H9 (cell line): ENCODE data around the gene FARS2. TPM values are rescaled to one million over a fixed set of nuclear protein-coding genes. Genes with fewer than 3 reads are reported as not detected.

Source experiments
- DNase-seq: peaks from one replicate; pipeline ENCODE4 v3.0.0-alpha.2; 2017
- H2AFZ ChIP-seq: one replicate; pipeline ENCODE4 v1.6.1; 2013; ENCODE audit warnings: mild to moderate bottlenecking, low read length, control low read depth, moderate library complexity
- H2AK5ac ChIP-seq: 2 replicates; pipeline ENCODE4 v1.6.1; 2013; ENCODE audit warnings: low read length, control low read depth, mixed read lengths; ENCODE audit not compliant: insufficient read length
- H2BK120ac ChIP-seq: one replicate; pipeline ENCODE4 v1.6.1; 2013; ENCODE audit warnings: low read depth, mild to moderate bottlenecking, low read length, control low read depth, inconsistent platforms; ENCODE audit not compliant: poor library complexity, severe bottlenecking
- H2BK12ac ChIP-seq: 2 replicates; pipeline ENCODE4 v1.6.1; 2013; ENCODE audit warnings: low read length, control low read depth, mixed read lengths, low read depth; ENCODE audit not compliant: insufficient read length
- H2BK15ac ChIP-seq: 2 replicates; pipeline ENCODE4 v1.6.1; 2013; ENCODE audit warnings: low read depth, low read length, control low read depth
- H2BK20ac ChIP-seq: one replicate; pipeline ENCODE4 v1.6.1; 2013; ENCODE audit warnings: low read depth, mild to moderate bottlenecking, low read length, control low read depth, inconsistent platforms; ENCODE audit not compliant: poor library complexity, severe bottlenecking
- H2BK5ac ChIP-seq: 2 replicates; pipeline ENCODE4 v1.6.1; 2013; ENCODE audit warnings: low read length, control low read depth, mixed read lengths; ENCODE audit not compliant: insufficient read length
- H3K14ac ChIP-seq: 2 replicates; pipeline ENCODE4 v1.6.1; 2013; ENCODE audit warnings: low read length, control low read depth; ENCODE audit not compliant: insufficient read depth
- H3K18ac ChIP-seq: 2 replicates; pipeline ENCODE4 v1.6.1; 2013; ENCODE audit warnings: low read depth, mild to moderate bottlenecking, mixed read lengths, low read length, control low read depth; ENCODE audit not compliant: insufficient read length
- H3K23ac ChIP-seq: 2 replicates; pipeline ENCODE4 v1.6.1; 2013; ENCODE audit warnings: low read length, control low read depth, mixed read lengths, low read depth; ENCODE audit not compliant: insufficient read length
- H3K23me2 ChIP-seq: 2 replicates; pipeline ENCODE4 v1.6.1; 2013; ENCODE audit warnings: low read depth, mild to moderate bottlenecking, mixed read lengths, low read length, control low read depth; ENCODE audit not compliant: insufficient read length, poor library complexity, severe bottlenecking
- H3K27ac ChIP-seq: 2 replicates; pipeline ENCODE4 v1.5.1; 2013; ENCODE audit warnings: low read length, control low read depth, mixed read lengths, low read depth; ENCODE audit not compliant: insufficient read length
- H3K27me3 ChIP-seq: 2 replicates; pipeline ENCODE4 v1.6.1; 2013; ENCODE audit warnings: low read length, control low read depth, inconsistent platforms; ENCODE audit not compliant: insufficient read depth
- H3K4ac ChIP-seq: 2 replicates; pipeline ENCODE4 v1.6.1; 2013; ENCODE audit warnings: low read depth, mild to moderate bottlenecking, control low read depth, inconsistent platforms, low read length, moderate library complexity
- H3K4me1 ChIP-seq: 2 replicates; pipeline ENCODE4 v1.6.1; 2013; ENCODE audit warnings: low read length, control low read depth, inconsistent platforms; ENCODE audit not compliant: insufficient read depth
- H3K4me2 ChIP-seq: 2 replicates; pipeline ENCODE4 v1.6.1; 2013; ENCODE audit warnings: low read length, control low read depth, mixed read lengths; ENCODE audit not compliant: insufficient read length, insufficient read depth
- H3K56ac ChIP-seq: 2 replicates; pipeline ENCODE4 v1.6.1; 2013; ENCODE audit warnings: low read depth, mild to moderate bottlenecking, mixed read lengths, low read length, control low read depth; ENCODE audit not compliant: insufficient read length
- H3K79me1 ChIP-seq: 2 replicates; pipeline ENCODE4 v1.6.1; 2013; ENCODE audit warnings: low read depth, mild to moderate bottlenecking, moderate library complexity, low read length, control low read depth, inconsistent platforms; ENCODE audit not compliant: insufficient read depth, poor library complexity, severe bottlenecking
- H3K79me2 ChIP-seq: 2 replicates; pipeline ENCODE4 v1.6.1; 2013; ENCODE audit warnings: low read length, control low read depth, inconsistent platforms; ENCODE audit not compliant: insufficient read depth
- H3K9ac ChIP-seq: 2 replicates; pipeline ENCODE4 v1.6.1; 2013; ENCODE audit warnings: low read length, control low read depth, mixed read lengths; ENCODE audit not compliant: insufficient read length; ENCODE audit errors: extremely low read depth
- H3K9me3 ChIP-seq: one replicate; pipeline ENCODE4 v1.6.1; 2013; ENCODE audit warnings: low read depth, low read length, inconsistent platforms; ENCODE audit not compliant: control insufficient read depth
- H3T11ph ChIP-seq: one replicate; pipeline ENCODE4 v1.6.1; 2013; ENCODE audit warnings: mild to moderate bottlenecking, low read length, control low read depth, inconsistent platforms
- H4K20me1 ChIP-seq: one replicate; pipeline ENCODE4 v1.6.1; 2013; ENCODE audit not compliant: control insufficient read depth, insufficient read length, insufficient read depth
- H4K5ac ChIP-seq: 2 replicates; pipeline ENCODE4 v1.6.1; 2013; ENCODE audit warnings: low read depth, mild to moderate bottlenecking, mixed read lengths, low read length, control low read depth; ENCODE audit not compliant: insufficient read length
- H4K8ac ChIP-seq: replicated peaks from 2 replicates; pipeline ENCODE4 v1.6.1; 2013; ENCODE audit warnings: low read length, control low read depth, mixed read lengths, low read depth; ENCODE audit not compliant: insufficient read length
- H4K91ac ChIP-seq: 2 replicates; pipeline ENCODE4 v1.6.1; 2013; ENCODE audit warnings: low read depth, mild to moderate bottlenecking, moderate library complexity, mixed read lengths, low read length, control low read depth; ENCODE audit not compliant: insufficient read length
- H3K27ac Mint-ChIP-seq, 3 experiments: 2 replicates in 2 of 3; 3 replicates in 1 of 3; pipeline ENCODE4 v1.8.0; 2020 to 2021; ENCODE audit warnings: mixed read lengths in 3 of 3, mild to moderate bottlenecking in 1 of 3, moderate library complexity in 1 of 3
- H3K27me3 Mint-ChIP-seq: 2 replicates; pipeline ENCODE4 v1.8.0; 2021; ENCODE audit warnings: low read depth, mild to moderate bottlenecking, moderate library complexity, mixed read lengths
- H3K36me3 Mint-ChIP-seq, 3 experiments: 2 replicates in 2 of 3; 3 replicates in 1 of 3; pipeline ENCODE4 v1.8.0; 2020 to 2021; ENCODE audit warnings: low read depth in 3 of 3, mixed read lengths in 3 of 3; ENCODE audit not compliant: insufficient read depth in 1 of 3
- H3K4me1 Mint-ChIP-seq, 2 experiments: 2 replicates each; pipeline ENCODE4 v1.8.0; 2020; ENCODE audit warnings: mixed read lengths in 2 of 2
- H3K4me3 Mint-ChIP-seq, 2 experiments: 2 replicates in 1 of 2; 3 replicates in 1 of 2; pipeline ENCODE4 v1.8.0; 2020 to 2021; ENCODE audit warnings: mild to moderate bottlenecking in 2 of 2, mixed read lengths in 2 of 2, moderate library complexity in 1 of 2
- H3K9me3 Mint-ChIP-seq, 2 experiments: 2 replicates in 1 of 2; 3 replicates in 1 of 2; pipeline ENCODE4 v1.8.0; 2020; ENCODE audit warnings: mild to moderate bottlenecking in 2 of 2, mixed read lengths in 2 of 2, moderate library complexity in 1 of 2
- CTCF ChIP-seq: fragments of 200-600 bp; sonication (generic); conservative IDR thresholded peaks from 3 replicates; pipeline ENCODE4 v1.8.0; 2021; ENCODE audit warnings: antibody characterized with exemption, mild to moderate bottlenecking
- WGBS: extraction: QIAGEN DNeasy Blood & Tissue Kit; methylation state at CpG from one replicate; pipeline ENCODE4 v1.1.7; 2013; ENCODE audit warnings: missing lambda C conversion rate, low lambda C conversion rate, mixed read lengths; ENCODE audit not compliant: insufficient read length; ENCODE audit errors: extremely low coverage; 5-methylcytosine and 5-hydroxymethylcytosine counted together
- total RNA-seq: library from RNA; stranded (reverse); gene quantifications from 2 replicates; pipeline ENCODE4 v1.2.1, GENCODE V29; 2021

The FARS2 gene
- total RNA-seq, 1 experiment from 2014 or later: 8.5 TPM

GRCh38 chr6:5657684-5658430 is 396.5 kb downstream of the FARS2 start:
- Histone ChIP-seq H3K14ac (no peak overlapping the region), H4K91ac (no peak overlapping the region), H2BK5ac (no peak overlapping the region), H3K18ac (no peak overlapping the region), H2BK12ac (no peak overlapping the region), H3K9ac (no peak overlapping the region), H3K27ac (no peak overlapping the region), H3K56ac (no peak overlapping the region), H2BK15ac (no peak overlapping the region), H2BK120ac (no peak overlapping the region), H4K20me1 (no peaks in the 10 kb centered on the region), H3K23ac (no peak overlapping the region), H4K5ac (no peak overlapping the region), H3K27me3 (no peaks in the 10 kb centered on the region), H2AFZ (no peak overlapping the region), H2AK5ac (no peak overlapping the region), H3K4me1 (peaks cover 4% of the 10 kb centered on the region; the same call in 1 of the 2 replicates), H2BK20ac (no peak overlapping the region), H3K23me2 (no peaks in the 10 kb centered on the region), H3K4ac (no peak overlapping the region), H3K4me2 (no peak overlapping the region), H3K79me1 (no peaks in the 10 kb centered on the region), H3T11ph (no peak overlapping the region), H3K9me3 (no peaks in the 10 kb centered on the region), H4K8ac (no peak overlapping the region), H3K79me2 (no peaks in the 10 kb centered on the region)
- H3K27me3 Mint-ChIP-seq: no peaks in the 10 kb centered on the region; the same call in 1 of the 2 replicates
- H3K36me3 Mint-ChIP-seq: peaks cover 0 to 4% (median 1%) of the 10 kb centered on the region in 3 experiments; a peak in 4 of 7 replicates
- H3K4me1 Mint-ChIP-seq: peaks cover 23 to 24% of the 10 kb centered on the region in 2 experiments
- no CpG with 5 or more reads among the region's 9 CpGs for WGBS
- DNase-seq: no peak
- H3K4me3 Mint-ChIP-seq: no peak overlapping the region
- no peak overlapping the region for H3K27ac Mint-ChIP-seq
- H3K9me3 Mint-ChIP-seq: peaks cover 0 to 3% of the 10 kb centered on the region in 2 experiments; a peak in 1 of 5 replicates
- no peak for TF ChIP-seq CTCF
